ENCODE results near the gene NHLH1. TPM values are rescaled to one million over a fixed set of nuclear protein-coding genes. Genes with fewer than 3 reads are reported as not detected.

Gene NHLH1
- total RNA-seq, 6 experiments from 2014 or later, result 0.11 to 0.17 (median 0.11) TPM; not detected in 3

- TF ChIP-seq CTCF (IDR thresholded peaks at IDR 0.05), result no peak
- Mint-ChIP-seq H3K4me1 (ENCODE audit: low read depth) (no peaks in the 10 kb centered on the region), H3K9me3 (no peaks in the 10 kb centered on the region), H3K36me3 (ENCODE audit: low read depth) (peaks cover 45% of the 10 kb centered on the region), H3K4me3 (no peak overlapping the region), H3K27ac (no peak overlapping the region), H3K27me3 (ENCODE audit: insufficient read depth) (no peaks in the 10 kb centered on the region)
- DNase-seq, result no peak
These were observed 36.8 kb upstream of the NHLH1 start for GRCh38 chr1:160330119-160330518.

DNA sequence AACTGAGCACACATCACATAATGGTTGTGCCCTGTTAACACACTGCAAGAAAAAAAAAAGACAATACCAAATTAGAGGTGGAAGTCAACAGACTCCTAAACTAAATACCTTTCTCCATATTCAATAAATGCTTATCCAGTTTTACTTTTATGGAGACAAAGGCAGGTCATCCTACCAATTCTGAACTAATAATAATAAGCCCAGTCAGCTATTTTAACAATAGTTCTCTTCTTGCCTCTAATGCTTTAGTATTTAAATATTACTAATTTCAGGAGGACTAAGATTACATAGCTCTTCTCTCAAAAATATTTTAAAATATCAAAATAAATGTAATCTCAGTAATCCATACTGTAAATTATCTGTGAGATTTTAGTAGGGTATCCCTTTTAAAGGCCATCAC lies 34.4 kb upstream of the NHLH1 start:
- no peaks in the 10 kb centered on the region for H3K4me1 Mint-ChIP-seq (ENCODE audit: low read depth)
- no peaks in the 10 kb centered on the region; the same call in 1 of the 2 replicates for H3K27me3 Mint-ChIP-seq (ENCODE audit: insufficient read depth)
- TF ChIP-seq CTCF (IDR thresholded peaks at IDR 0.05), result no peak
- no peak overlapping the region for H3K4me3 Mint-ChIP-seq
- H3K27ac Mint-ChIP-seq, result no peak overlapping the region
- no peaks in the 10 kb centered on the region for H3K9me3 Mint-ChIP-seq
- no peak for DNase-seq
- H3K36me3 Mint-ChIP-seq (ENCODE audit: low read depth), result peaks cover 44% of the 10 kb centered on the region

DNA sequence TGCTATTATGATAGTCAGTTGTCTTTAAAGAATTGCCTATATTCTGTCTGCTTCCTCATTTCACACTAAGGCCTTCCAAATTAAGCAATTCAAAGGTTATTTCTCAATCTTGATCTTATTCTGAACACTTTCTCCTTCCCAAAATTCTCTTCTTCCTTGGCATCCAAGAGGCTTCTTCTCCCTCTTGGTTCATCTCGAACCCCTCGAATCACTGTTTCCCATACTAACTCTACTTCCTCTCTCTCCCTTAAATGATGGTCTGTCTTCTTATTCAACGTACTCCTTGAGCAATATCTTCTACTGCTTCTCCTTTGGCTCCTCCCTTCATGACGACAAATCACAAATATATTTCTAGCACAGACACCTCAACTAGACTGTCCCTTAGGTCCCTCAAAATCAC lies 28.3 kb upstream of the NHLH1 start:
- Mint-ChIP-seq H3K9me3 (no peaks in the 10 kb centered on the region), H3K27ac (peak overlapping the region; percentile 53), H3K36me3 (ENCODE audit: low read depth) (peaks cover 75% of the 10 kb centered on the region), H3K4me3 (no peak overlapping the region; the same call in 1 of the 2 replicates), H3K27me3 (ENCODE audit: insufficient read depth) (peaks cover 2% of the 10 kb centered on the region), H3K4me1 (ENCODE audit: low read depth) (peaks cover 32% of the 10 kb centered on the region)
- no peak for TF ChIP-seq CTCF (IDR thresholded peaks at IDR 0.05)
- no peak for DNase-seq

GRCh38 chr1:160340146-160340545 lies 26.7 kb upstream of the NHLH1 start:
- peak overlapping the region; percentile 25; the same call in 1 of the 2 replicates for H3K27ac Mint-ChIP-seq

GRCh38 chr1:160340866-160341265 lies 26.0 kb upstream of the NHLH1 start:
- no peaks in the 10 kb centered on the region for H3K9me3 Mint-ChIP-seq
- H3K36me3 Mint-ChIP-seq (ENCODE audit: low read depth), result peaks cover 69% of the 10 kb centered on the region
- H3K4me1 Mint-ChIP-seq (ENCODE audit: low read depth), result peaks cover 42% of the 10 kb centered on the region
- H3K27ac Mint-ChIP-seq, result peak overlapping the region; percentile 25; the same call in 1 of the 2 replicates
- no peak for TF ChIP-seq CTCF (IDR thresholded peaks at IDR 0.05)
- DNase-seq, result no peak
- H3K4me3 Mint-ChIP-seq, result peak overlapping the region; percentile 99
- H3K27me3 Mint-ChIP-seq (ENCODE audit: insufficient read depth), result peaks cover 2% of the 10 kb centered on the region

More at GRCh38 chr1:160340146-160340545, 26.7 kb upstream of the NHLH1 start:
- TF ChIP-seq CTCF (IDR thresholded peaks at IDR 0.05), result no peak
- Mint-ChIP-seq H3K4me3 (peak overlapping the region; percentile 99; the same call in 1 of the 2 replicates), H3K27me3 (ENCODE audit: insufficient read depth) (peaks cover 2% of the 10 kb centered on the region), H3K4me1 (ENCODE audit: low read depth) (peaks cover 42% of the 10 kb centered on the region), H3K9me3 (no peaks in the 10 kb centered on the region), H3K36me3 (ENCODE audit: low read depth) (peaks cover 69% of the 10 kb centered on the region)
- DNase-seq, result no peak

GRCh38 chr1:160342526-160342925 lies 24.3 kb upstream of the NHLH1 start:
- H3K4me3 Mint-ChIP-seq, result peak overlapping the region; percentile 99
- peaks cover 42% of the 10 kb centered on the region for H3K4me1 Mint-ChIP-seq (ENCODE audit: low read depth)
- no peaks in the 10 kb centered on the region for H3K9me3 Mint-ChIP-seq
- peak overlapping the region; percentile 100 for H3K27ac Mint-ChIP-seq
- peaks cover 57% of the 10 kb centered on the region for H3K36me3 Mint-ChIP-seq (ENCODE audit: low read depth)
- H3K27me3 Mint-ChIP-seq (ENCODE audit: insufficient read depth), result peaks cover 2% of the 10 kb centered on the region
- no peak for DNase-seq
- TF ChIP-seq CTCF (IDR thresholded peaks at IDR 0.05), result no peak

Measured in HFFc6 (cell line).